GM23338 (cell line): Measurements from ENCODE around the gene USP7.

ENCODE experiments used
- CREB1 ChIP-seq: fragments of 250-450 bp; sonication (Bioruptor Pico); IDR thresholded peaks from 2 replicates; pipeline ENCODE4 v1.5.0; 2020; ENCODE audit warnings: low read depth, mild to moderate bottlenecking, moderate library complexity
- EZH2 ChIP-seq: fragments of 200-600 bp; sonication (generic); IDR thresholded peaks from one replicate; pipeline ENCODE4 v1.8.0; 2017; ENCODE audit warnings: antibody characterized with exemption, mild to moderate bottlenecking, low read depth; ENCODE audit not compliant: unreplicated experiment
- REST ChIP-seq: IDR thresholded peaks from one replicate; pipeline ENCODE4 v1.6.1; 2018; ENCODE audit warnings: antibody characterized with exemption; ENCODE audit not compliant: unreplicated experiment
- ZNF114 ChIP-seq: fragments of 250-450 bp; sonication (Bioruptor Pico); IDR thresholded peaks from 2 replicates; pipeline ENCODE4 v1.5.0; 2020; ENCODE audit warnings: mild to moderate bottlenecking, moderate library complexity
- TF ChIP-seq, protein P1 (sequence below), 2 experiments: fragments of 200-600 bp in 1 of 2; sonication (generic) in 1 of 2; conservative IDR thresholded peaks; 2 replicates each; pipeline versions ENCODE4 v1.5.1 to v1.6.1; 2016 to 2017; ENCODE audit warnings: antibody characterized with exemption in 2 of 2, low read depth in 2 of 2, mild to moderate bottlenecking in 2 of 2, moderate library complexity in 1 of 2

- TF ChIP-seq, protein P1, sequence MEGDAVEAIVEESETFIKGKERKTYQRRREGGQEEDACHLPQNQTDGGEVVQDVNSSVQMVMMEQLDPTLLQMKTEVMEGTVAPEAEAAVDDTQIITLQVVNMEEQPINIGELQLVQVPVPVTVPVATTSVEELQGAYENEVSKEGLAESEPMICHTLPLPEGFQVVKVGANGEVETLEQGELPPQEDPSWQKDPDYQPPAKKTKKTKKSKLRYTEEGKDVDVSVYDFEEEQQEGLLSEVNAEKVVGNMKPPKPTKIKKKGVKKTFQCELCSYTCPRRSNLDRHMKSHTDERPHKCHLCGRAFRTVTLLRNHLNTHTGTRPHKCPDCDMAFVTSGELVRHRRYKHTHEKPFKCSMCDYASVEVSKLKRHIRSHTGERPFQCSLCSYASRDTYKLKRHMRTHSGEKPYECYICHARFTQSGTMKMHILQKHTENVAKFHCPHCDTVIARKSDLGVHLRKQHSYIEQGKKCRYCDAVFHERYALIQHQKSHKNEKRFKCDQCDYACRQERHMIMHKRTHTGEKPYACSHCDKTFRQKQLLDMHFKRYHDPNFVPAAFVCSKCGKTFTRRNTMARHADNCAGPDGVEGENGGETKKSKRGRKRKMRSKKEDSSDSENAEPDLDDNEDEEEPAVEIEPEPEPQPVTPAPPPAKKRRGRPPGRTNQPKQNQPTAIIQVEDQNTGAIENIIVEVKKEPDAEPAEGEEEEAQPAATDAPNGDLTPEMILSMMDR (conservative IDR thresholded peaks at IDR 0.05; ENCODE audit: low read depth in 2 of 2), result no peak
- no peak for TF ChIP-seq REST
- TF ChIP-seq ZNF114, result no peak
- TF ChIP-seq CREB1, result no peak
- TF ChIP-seq EZH2, result no peak
Measured at GRCh38 chr16:8945626-8946296, 17.9 kb downstream of the USP7 start.
